ENCODE measurements around the gene CCT2.

DNA sequence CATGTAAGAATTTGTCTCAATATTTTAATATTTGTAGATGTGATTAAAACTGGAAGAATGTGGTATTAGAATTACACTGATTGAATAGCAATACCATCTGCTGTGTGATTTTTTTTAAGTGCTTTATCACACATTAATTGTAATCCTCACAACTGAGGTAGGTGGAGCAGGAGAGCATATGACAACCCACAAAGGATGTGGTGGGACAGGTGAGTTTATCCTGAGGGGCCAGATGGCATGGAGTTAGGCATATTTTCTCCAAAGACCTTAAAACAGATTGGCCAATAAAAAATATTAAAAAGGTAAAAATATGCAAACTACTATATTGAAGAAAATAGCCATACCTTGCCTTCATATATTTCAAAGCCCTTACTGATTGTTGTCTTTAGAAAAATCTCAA, 17.7 kb downstream of the CCT2 start:
- TF ChIP-seq, protein P1, sequence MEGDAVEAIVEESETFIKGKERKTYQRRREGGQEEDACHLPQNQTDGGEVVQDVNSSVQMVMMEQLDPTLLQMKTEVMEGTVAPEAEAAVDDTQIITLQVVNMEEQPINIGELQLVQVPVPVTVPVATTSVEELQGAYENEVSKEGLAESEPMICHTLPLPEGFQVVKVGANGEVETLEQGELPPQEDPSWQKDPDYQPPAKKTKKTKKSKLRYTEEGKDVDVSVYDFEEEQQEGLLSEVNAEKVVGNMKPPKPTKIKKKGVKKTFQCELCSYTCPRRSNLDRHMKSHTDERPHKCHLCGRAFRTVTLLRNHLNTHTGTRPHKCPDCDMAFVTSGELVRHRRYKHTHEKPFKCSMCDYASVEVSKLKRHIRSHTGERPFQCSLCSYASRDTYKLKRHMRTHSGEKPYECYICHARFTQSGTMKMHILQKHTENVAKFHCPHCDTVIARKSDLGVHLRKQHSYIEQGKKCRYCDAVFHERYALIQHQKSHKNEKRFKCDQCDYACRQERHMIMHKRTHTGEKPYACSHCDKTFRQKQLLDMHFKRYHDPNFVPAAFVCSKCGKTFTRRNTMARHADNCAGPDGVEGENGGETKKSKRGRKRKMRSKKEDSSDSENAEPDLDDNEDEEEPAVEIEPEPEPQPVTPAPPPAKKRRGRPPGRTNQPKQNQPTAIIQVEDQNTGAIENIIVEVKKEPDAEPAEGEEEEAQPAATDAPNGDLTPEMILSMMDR (IDR thresholded peaks at IDR 0.05), result no peak
- no peak for TF ChIP-seq POLR2AphosphoS5 (IDR thresholded peaks at IDR 0.05; ENCODE audit: insufficient read depth in 1 of 2, low read depth in 1 of 2)
- no peak for TF ChIP-seq POLR2A (IDR thresholded peaks at IDR 0.05)
